WI38 (cell line): ENCODE measurements around the gene RAB1A.

Source experiments
- H3K4me3 ChIP-seq: 2 replicates; pipeline ENCODE4 v1.5.1; 2011; ENCODE audit warnings: low read depth, mild to moderate bottlenecking, control low read depth, low read length
- CTCF ChIP-seq: IDR thresholded peaks from 2 replicates; pipeline ENCODE4 v1.5.1; 2012; ENCODE audit warnings: low read depth, mild to moderate bottlenecking, control low read depth, low read length

The RAB1A gene

GRCh38 chr2:65153515-65153914 is 23.6 kb upstream of the RAB1A start:
- TF ChIP-seq CTCF = no peak
- no peak overlapping the region for H3K4me3 ChIP-seq

DNA sequence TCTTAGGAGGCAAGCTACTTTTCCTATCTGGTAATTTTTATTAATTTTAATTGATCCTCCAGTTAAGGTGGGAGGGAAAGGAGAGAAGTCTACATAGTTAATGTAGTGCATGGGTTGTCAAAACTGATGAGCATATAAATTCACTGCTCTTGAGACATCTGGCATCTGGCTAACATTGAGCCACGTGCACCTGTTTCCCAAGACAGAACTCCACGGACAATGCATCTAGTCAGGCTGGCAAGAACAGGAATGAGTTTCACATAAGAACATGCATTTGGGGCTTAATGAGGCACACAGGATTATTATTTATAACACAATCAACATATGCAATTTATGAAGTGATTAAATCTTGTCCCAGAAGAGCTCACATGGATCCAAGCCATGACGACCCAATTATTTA is 16.2 kb upstream of the RAB1A start:
- no peak for TF ChIP-seq CTCF
- no peak overlapping the region for H3K4me3 ChIP-seq

DNA sequence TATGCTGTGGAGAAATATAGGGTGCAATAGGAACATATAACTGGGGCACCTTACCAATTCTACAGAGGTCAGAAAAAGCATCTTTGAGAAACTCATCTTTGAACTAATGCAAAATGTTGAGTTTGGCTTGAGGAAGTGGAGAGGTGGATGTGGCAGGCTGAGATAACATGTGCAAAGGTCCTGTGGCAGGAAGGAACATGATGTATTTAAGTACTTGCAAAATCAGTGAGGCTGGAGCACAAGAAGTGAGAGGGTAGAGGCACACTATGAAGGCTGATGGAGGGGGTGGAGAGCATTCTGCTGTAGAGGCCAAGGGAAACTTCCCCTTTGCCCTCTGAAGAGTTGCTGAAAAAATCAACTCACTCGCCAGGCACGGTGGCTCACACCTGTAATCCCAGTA is 14.7 kb upstream of the RAB1A start:
- H3K4me3 ChIP-seq = no peak overlapping the region
- TF ChIP-seq CTCF = no peak

DNA sequence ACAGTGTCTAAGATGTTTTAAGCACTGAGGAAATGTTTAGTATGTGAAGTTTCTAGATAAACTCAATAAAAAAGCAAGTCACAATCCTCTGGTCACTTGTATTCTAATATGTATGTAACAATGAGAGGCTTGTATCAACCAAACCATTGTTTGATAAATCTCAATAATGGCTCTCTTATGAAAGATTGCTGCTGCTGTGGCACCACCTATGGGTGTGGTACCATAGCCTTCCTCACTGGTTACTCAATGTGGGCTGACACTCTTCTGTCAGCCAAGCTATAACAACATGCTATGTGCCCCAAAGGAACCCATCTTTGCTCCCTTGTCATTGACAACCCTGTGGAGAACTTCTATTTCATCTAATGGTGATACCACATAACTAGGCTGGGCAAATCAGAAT is 12.6 kb upstream of the RAB1A start:
- H3K4me3 ChIP-seq = no peak overlapping the region
- TF ChIP-seq CTCF = no peak

DNA sequence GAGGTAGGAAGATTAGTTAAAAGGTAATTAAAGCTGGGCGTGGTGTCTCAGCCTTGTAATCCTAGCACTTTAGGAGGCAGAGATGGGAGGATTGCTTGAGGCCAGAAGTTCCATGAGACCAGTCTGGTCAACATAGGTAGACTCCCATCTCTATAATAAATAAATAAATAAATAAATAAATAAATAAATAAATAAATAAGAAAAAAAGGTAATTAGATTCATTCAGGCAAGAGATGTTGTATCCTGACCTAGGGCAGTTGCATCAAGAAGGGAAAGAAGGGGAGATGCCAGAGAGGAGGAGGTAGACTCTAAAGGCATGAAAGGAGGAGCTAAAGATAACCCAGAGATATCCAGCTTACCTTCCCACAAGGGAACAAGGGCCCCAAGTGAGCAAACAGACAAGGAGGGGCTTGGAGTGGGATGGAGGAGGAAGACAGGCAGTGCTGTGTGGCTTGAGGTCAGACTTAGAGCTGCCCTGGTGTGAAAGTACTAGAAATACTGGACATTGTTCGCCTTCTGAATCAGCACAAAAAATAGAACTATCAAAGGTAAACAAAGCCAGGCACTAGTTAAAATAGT is 7.4 kb upstream of the RAB1A start:
- H3K4me3 ChIP-seq = no peak overlapping the region
- TF ChIP-seq CTCF = no peak

- no peak overlapping the region for H3K4me3 ChIP-seq
- no peak for TF ChIP-seq CTCF
These were observed 6.3 kb upstream of the RAB1A start for GRCh38 chr2:65136253-65136652.

DNA sequence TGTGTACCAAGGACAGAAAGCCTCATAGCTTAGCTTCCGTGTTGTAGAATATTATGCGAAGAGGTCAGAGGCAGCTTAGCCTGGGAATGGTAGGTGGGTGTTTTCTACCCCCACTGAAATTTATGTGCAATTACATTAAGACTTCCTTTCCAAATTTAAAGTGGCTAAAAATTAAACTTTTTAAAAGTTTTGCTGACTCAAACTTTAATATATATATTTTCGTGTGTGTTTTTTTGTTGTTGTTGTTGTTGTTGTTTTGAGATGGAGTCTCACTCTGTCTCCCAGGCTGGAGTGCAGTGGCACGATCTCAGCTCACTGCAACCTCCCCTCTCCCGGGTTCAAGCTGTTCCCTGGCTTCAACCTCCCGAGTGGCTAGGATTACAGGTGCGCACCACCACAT is 4.3 kb upstream of the RAB1A start:
- no peak for TF ChIP-seq CTCF
- H3K4me3 ChIP-seq = no peak overlapping the region
